Neural cell (in vitro differentiated cells): ENCODE measurements around the gene MED19. TPM values are rescaled to one million over a fixed set of nuclear protein-coding genes. Genes with fewer than 3 reads are reported as not detected.

Experiments
- H2AFZ ChIP-seq: fragments of 200-600, 300-800 bp; sonication (generic), shearing (Covaris generic); 2 replicates; pipeline ENCODE4 v1.6.0; 2014; ENCODE audit warnings: low read depth, mild to moderate bottlenecking, antibody characterized with exemption, low read length, moderate library complexity
- H3F3A ChIP-seq: fragments of 200-600 bp; shearing (Covaris generic); 2 replicates; pipeline ENCODE4 v1.6.1; 2016; ENCODE audit warnings: mild to moderate bottlenecking, moderate library complexity, mixed read lengths, antibody characterized with exemption, low read length; ENCODE audit not compliant: insufficient read depth, poor library complexity, severe bottlenecking
- H3K27ac ChIP-seq: fragments of 200-600, 300-800 bp; sonication (generic), shearing (Covaris generic); 2 replicates; pipeline ENCODE4 v1.5.1; 2014; ENCODE audit warnings: mild to moderate bottlenecking, low read length, moderate library complexity
- H3K27me3 ChIP-seq: fragments of 300-800, 200-600 bp; sonication (generic), shearing (Covaris generic); 2 replicates; pipeline ENCODE4 v1.6.0; 2014; ENCODE audit warnings: mild to moderate bottlenecking, low read depth, low read length, moderate library complexity; ENCODE audit not compliant: insufficient read depth
- H3K36me3 ChIP-seq: fragments of 300-800, 200-600 bp; sonication (generic), shearing (Covaris generic); 2 replicates; pipeline ENCODE4 v1.5.1; 2014; ENCODE audit warnings: mild to moderate bottlenecking, antibody characterized with exemption, low read length, moderate library complexity; ENCODE audit not compliant: insufficient read depth
- H3K4me2 ChIP-seq: fragments of 300-800, 200-600 bp; sonication (generic), shearing (Covaris generic); 2 replicates; pipeline ENCODE4 v1.6.0; 2014; ENCODE audit warnings: mild to moderate bottlenecking, low read length
- H3K4me3 ChIP-seq: fragments of 300-800, 200-600 bp; sonication (generic), shearing (Covaris generic); 2 replicates; pipeline ENCODE4 v1.5.1; 2014; ENCODE audit warnings: mild to moderate bottlenecking, low read length, moderate library complexity
- H3K79me2 ChIP-seq: fragments of 200-600 bp; shearing (Covaris generic); replicated peaks from 2 replicates; pipeline ENCODE4 v1.6.0; 2014; ENCODE audit warnings: mild to moderate bottlenecking, low read length, moderate library complexity; ENCODE audit not compliant: insufficient read depth
- H3K9ac ChIP-seq: fragments of 300-800, 200-600 bp; sonication (generic), shearing (Covaris generic); 2 replicates; pipeline ENCODE4 v1.6.1; 2016; ENCODE audit warnings: mild to moderate bottlenecking, low read length, mixed read lengths
- H3K9me2 ChIP-seq: fragments of 200-600 bp; shearing (Covaris generic); 2 replicates; pipeline ENCODE4 v1.6.1; 2016; ENCODE audit warnings: mild to moderate bottlenecking, low read length, mixed read lengths; ENCODE audit not compliant: insufficient read depth
- H3K9me3 ChIP-seq: fragments of 200-600, 300-800 bp; sonication (generic), shearing (Covaris generic); 2 replicates; pipeline ENCODE4 v1.6.1; 2016; ENCODE audit warnings: mild to moderate bottlenecking, mixed run types, low read length, moderate library complexity, mixed read lengths
- H4K20me1 ChIP-seq: fragments of 200-600 bp; shearing (Covaris generic); 2 replicates; pipeline ENCODE4 v1.6.1; 2016; ENCODE audit warnings: mild to moderate bottlenecking, mixed run types; ENCODE audit not compliant: insufficient read depth
- EP300 ChIP-seq: fragments of 450-650 bp; conservative IDR thresholded peaks from 2 replicates; pipeline ENCODE4 v1.6.1; 2014; ENCODE audit warnings: antibody characterized with exemption, mild to moderate bottlenecking, moderate library complexity; ENCODE audit not compliant: poor library complexity, severe bottlenecking
- EZH2 ChIP-seq: fragments of 200-600, 300-800 bp; shearing (Covaris generic), sonication (generic); IDR thresholded peaks from 2 replicates; pipeline ENCODE4 v1.6.1; 2014; ENCODE audit warnings: antibody characterized with exemption, low read length, borderline replicate concordance, mild to moderate bottlenecking; ENCODE audit not compliant: insufficient read depth, poor library complexity, severe bottlenecking
- MXI1 ChIP-seq: fragments of 450-650 bp; conservative IDR thresholded peaks from 2 replicates; pipeline ENCODE4 v1.6.1; 2014; ENCODE audit warnings: antibody characterized with exemption, mild to moderate bottlenecking; ENCODE audit not compliant: poor library complexity, severe bottlenecking
- POLR2AphosphoS5 ChIP-seq: IDR thresholded peaks from 2 replicates; pipeline ENCODE4 v1.6.1; 2012
- RAD21 ChIP-seq: fragments of 450-650 bp; conservative IDR thresholded peaks from 2 replicates; pipeline ENCODE4 v1.6.1; 2014; ENCODE audit warnings: antibody characterized with exemption, mild to moderate bottlenecking, moderate library complexity
- SMC3 ChIP-seq: fragments of 450-650 bp; conservative IDR thresholded peaks from 2 replicates; pipeline ENCODE4 v1.6.1; 2014; ENCODE audit warnings: antibody characterized with exemption, mild to moderate bottlenecking, moderate library complexity; ENCODE audit not compliant: poor library complexity
- TAF1 ChIP-seq: IDR thresholded peaks from 2 replicates; pipeline ENCODE4 v1.6.1; 2012; ENCODE audit warnings: low read depth
- polyA plus RNA-seq: library from polyadenylated mRNA; depleted of rRNA; stranded (reverse); fragments of >200 nt; gene quantifications from 2 replicates; pipeline ENCODE4 v1.2.3, GENCODE V29; 2014
- TF ChIP-seq, protein P1 (sequence below): IDR thresholded peaks from 2 replicates; pipeline ENCODE4 v1.6.1; 2012; ENCODE audit warnings: borderline replicate concordance
- TF ChIP-seq, protein P2 (sequence below): fragments of 450-650 bp; IDR thresholded peaks from 2 replicates; pipeline ENCODE4 v1.5.1; 2014; ENCODE audit warnings: antibody characterized with exemption, mild to moderate bottlenecking, moderate library complexity; ENCODE audit not compliant: poor library complexity, severe bottlenecking

The MED19 gene
- polyA plus RNA-seq, 1 donor from 2014 or later = 46.4 TPM

DNA sequence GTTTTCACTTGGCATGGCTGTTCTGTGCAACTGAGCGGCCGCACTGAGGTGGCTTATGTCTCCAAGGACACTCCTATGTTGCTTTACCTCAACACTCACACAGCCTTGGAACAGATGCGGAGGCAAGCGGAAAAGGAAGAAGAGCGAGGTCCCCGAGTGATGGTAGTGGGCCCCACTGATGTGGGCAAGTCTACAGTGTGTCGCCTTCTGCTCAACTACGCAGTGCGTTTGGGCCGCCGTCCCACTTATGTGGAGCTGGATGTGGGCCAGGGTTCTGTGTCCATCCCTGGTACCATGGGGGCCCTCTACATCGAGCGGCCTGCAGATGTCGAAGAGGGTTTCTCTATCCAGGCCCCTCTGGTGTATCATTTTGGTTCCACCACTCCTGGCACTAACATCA is 52.3 kb downstream of the MED19 start:
- Histone ChIP-seq H3K9me2 (no peaks in the 10 kb centered on the region), H3K9ac (no peak overlapping the region), H3K79me2 (peaks cover 13% of the 10 kb centered on the region), H3K4me2 (no peak overlapping the region), H3K27me3 (no peaks in the 10 kb centered on the region), H3K4me3 (no peak overlapping the region), H3K9me3 (no peaks in the 10 kb centered on the region), H2AFZ (no peak overlapping the region), H3K27ac (no peak overlapping the region), H4K20me1 (no peaks in the 10 kb centered on the region), H3F3A (no peaks in the 10 kb centered on the region), H3K36me3 (no peaks in the 10 kb centered on the region)
- TF ChIP-seq, protein P1, sequence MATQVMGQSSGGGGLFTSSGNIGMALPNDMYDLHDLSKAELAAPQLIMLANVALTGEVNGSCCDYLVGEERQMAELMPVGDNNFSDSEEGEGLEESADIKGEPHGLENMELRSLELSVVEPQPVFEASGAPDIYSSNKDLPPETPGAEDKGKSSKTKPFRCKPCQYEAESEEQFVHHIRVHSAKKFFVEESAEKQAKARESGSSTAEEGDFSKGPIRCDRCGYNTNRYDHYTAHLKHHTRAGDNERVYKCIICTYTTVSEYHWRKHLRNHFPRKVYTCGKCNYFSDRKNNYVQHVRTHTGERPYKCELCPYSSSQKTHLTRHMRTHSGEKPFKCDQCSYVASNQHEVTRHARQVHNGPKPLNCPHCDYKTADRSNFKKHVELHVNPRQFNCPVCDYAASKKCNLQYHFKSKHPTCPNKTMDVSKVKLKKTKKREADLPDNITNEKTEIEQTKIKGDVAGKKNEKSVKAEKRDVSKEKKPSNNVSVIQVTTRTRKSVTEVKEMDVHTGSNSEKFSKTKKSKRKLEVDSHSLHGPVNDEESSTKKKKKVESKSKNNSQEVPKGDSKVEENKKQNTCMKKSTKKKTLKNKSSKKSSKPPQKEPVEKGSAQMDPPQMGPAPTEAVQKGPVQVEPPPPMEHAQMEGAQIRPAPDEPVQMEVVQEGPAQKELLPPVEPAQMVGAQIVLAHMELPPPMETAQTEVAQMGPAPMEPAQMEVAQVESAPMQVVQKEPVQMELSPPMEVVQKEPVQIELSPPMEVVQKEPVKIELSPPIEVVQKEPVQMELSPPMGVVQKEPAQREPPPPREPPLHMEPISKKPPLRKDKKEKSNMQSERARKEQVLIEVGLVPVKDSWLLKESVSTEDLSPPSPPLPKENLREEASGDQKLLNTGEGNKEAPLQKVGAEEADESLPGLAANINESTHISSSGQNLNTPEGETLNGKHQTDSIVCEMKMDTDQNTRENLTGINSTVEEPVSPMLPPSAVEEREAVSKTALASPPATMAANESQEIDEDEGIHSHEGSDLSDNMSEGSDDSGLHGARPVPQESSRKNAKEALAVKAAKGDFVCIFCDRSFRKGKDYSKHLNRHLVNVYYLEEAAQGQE = no peak
- TF ChIP-seq EZH2 = no peak
- TF ChIP-seq RAD21 = no peak
- no peak for TF ChIP-seq SMC3
- no peak for TF ChIP-seq EP300

DNA sequence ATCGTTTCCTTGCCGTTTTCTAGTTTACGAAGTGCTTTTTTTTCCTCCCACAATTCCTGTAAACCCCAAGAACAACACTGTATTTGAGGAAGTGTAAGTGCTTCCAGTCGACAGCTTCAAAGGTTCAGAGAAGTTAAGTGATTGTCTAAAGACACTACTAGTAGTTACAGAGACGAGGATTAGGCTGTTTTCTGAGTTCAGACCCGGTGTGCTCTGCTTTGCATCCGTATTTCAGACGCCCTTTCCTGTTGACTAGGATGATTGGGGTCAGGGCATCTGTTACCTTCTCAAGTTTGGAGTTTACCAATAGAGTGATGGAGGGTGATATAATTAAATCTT is 54.0 kb downstream of the MED19 start:
- no peaks in the 10 kb centered on the region for H4K20me1 ChIP-seq
- H3K9me2 ChIP-seq = no peaks in the 10 kb centered on the region
- H3K79me2 ChIP-seq = peaks cover 13% of the 10 kb centered on the region
- no peaks in the 10 kb centered on the region for H3K36me3 ChIP-seq
- peak overlapping the region; percentile 92 for H2AFZ ChIP-seq
- no peaks in the 10 kb centered on the region for H3F3A ChIP-seq
- TF ChIP-seq TAF1 (no peak), MXI1 (no peak)
- H3K9me3 ChIP-seq = no peaks in the 10 kb centered on the region
- H3K27me3 ChIP-seq = no peaks in the 10 kb centered on the region
- H3K27ac ChIP-seq = peak overlapping the region; percentile 31
- H3K4me3 ChIP-seq = peak overlapping the region; percentile 82
- H3K4me2 ChIP-seq = peak overlapping the region; percentile 96
- H3K9ac ChIP-seq = peak overlapping the region; percentile 62

DNA sequence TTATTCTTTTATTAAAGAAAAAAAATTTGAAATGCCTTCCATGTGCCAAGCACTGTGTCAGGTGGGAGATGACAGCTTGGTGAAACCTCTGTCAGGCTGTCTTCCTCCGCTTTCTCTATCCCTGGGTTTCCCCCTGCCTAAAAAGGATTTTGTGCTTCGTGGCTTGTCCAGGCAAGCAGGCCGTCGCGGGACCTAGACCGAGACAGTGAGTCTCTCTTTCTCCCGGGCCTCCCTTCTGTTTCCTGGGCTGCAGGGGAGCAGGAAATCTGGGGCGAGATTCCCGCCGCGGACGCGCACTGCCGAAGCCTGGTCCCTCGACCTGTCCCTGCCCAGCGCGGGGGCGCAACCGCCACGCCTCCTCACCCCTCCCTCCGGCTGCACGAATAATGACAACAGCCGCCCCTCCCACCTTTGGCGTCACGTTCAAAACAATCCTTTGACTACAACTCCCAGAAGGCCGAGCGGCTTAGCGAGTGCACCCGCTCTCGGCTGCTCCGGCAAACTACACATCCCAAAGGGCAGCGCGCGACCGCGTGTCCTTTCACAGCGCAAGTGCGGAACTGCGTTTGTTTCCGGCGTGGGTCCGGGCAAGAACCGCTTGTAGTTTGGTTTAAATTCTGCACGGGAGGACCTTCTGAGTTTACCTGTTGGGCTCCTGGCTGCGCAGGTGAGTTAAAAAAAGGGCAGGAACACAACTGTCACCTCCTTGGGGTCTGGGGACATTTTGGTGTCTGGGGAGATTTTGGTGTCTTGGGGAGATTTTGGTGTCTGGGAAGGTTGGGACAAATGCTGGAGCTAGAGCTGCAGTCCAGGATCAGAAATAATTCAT is 54.6 kb downstream of the MED19 start, which contains the start of gene CLP1:
Gene CLP1, plus strand, starts transcription at position 569 of the 829 bp plus-strand sequence. CDS start 1,715 bp downstream, outside the sequence.
- TF ChIP-seq, protein P1 = peak; percentile 82
- peak; percentile 75 for TF ChIP-seq EP300
- peak; percentile 97 for TF ChIP-seq POLR2AphosphoS5
- no peak for TF ChIP-seq EZH2
- peak; percentile 88 for TF ChIP-seq TAF1
- TF ChIP-seq RAD21 = peak; percentile 46
- TF ChIP-seq MXI1 = peak; percentile 98
- TF ChIP-seq, protein P2, sequence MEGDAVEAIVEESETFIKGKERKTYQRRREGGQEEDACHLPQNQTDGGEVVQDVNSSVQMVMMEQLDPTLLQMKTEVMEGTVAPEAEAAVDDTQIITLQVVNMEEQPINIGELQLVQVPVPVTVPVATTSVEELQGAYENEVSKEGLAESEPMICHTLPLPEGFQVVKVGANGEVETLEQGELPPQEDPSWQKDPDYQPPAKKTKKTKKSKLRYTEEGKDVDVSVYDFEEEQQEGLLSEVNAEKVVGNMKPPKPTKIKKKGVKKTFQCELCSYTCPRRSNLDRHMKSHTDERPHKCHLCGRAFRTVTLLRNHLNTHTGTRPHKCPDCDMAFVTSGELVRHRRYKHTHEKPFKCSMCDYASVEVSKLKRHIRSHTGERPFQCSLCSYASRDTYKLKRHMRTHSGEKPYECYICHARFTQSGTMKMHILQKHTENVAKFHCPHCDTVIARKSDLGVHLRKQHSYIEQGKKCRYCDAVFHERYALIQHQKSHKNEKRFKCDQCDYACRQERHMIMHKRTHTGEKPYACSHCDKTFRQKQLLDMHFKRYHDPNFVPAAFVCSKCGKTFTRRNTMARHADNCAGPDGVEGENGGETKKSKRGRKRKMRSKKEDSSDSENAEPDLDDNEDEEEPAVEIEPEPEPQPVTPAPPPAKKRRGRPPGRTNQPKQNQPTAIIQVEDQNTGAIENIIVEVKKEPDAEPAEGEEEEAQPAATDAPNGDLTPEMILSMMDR = peak; percentile 43
- TF ChIP-seq SMC3 = peak; percentile 55

More for the DNA sequence above, 54.6 kb downstream of the MED19 start, which contains the start of gene CLP1:
- Histone ChIP-seq H3K4me2 (peak within 1 kb of the TSS; percentile 96), H3K79me2 (peaks cover 13% of the 10 kb centered on the region), H3K9me2 (no peaks in the 10 kb centered on the region), H3K36me3 (no peaks in the 10 kb centered on the region), H3F3A (no peaks in the 10 kb centered on the region), H3K9me3 (no peaks in the 10 kb centered on the region), H3K4me3 (peak within 1 kb of the TSS; percentile 82), H4K20me1 (no peaks in the 10 kb centered on the region), H3K27me3 (no peaks in the 10 kb centered on the region), H3K9ac (peak within 1 kb of the TSS; percentile 81), H2AFZ (peak within 1 kb of the TSS; percentile 92), H3K27ac (peak within 1 kb of the TSS; percentile 87)
